HG03354 (cell line): Measurements from ENCODE around the gene CEACAM16.

Source experiments
- ATAC-seq: cut with Tn5 transposase; IDR thresholded peaks from one replicate; pipeline ENCODE4 v1.9.1; 2021; ENCODE audit warnings: mild to moderate bottlenecking; ENCODE audit not compliant: unreplicated experiment, poor library complexity, severe bottlenecking

CEACAM16 gene

GRCh38 chr19:44756089-44756562 is 57.2 kb downstream of the CEACAM16 start:
- ATAC-seq, result no peak

GRCh38 chr19:44757057-44757734 is 58.2 kb downstream of the CEACAM16 start:
- no peak for ATAC-seq

DNA sequence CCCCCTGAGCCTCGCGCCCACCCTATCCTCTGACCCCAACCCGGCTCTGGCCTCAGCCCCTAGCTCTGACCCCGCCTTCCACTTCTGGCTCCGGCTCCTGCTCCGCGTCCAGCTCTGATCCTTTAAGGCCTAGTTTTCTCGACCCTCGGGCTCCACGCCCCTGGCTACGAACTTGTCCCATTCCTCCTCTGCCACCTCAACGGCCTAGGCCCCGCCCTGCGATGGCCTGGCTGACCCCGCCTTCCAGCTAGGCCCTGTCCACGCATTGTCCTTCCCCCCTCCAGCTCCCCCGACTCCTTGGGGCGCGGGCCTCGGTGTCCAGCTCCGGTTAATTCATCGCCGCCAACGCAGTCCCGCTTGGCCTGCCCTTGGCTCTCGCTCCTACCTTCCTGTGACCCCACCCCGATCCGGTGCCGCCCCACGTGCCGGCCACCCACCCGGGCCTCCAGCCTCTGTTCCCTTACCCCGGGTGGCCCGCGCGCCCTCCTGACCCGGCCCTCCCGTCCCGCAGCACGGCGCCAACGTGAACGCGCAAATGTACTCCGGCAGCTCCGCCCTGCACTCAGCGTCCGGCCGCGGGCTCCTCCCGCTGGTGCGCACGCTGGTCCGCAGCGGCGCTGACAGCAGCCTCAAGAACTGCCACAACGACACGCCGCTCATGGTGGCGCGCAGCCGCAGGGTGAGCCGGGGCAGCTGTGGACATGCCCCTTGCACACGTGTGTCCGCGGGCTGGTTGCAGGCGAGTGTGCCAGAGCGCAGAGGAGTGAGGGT is 59.0 kb downstream of the CEACAM16 start:
- no peak for ATAC-seq

GRCh38 chr19:44758596-44758995 is 59.6 kb downstream of the CEACAM16 start:
- ATAC-seq, result no peak

DNA sequence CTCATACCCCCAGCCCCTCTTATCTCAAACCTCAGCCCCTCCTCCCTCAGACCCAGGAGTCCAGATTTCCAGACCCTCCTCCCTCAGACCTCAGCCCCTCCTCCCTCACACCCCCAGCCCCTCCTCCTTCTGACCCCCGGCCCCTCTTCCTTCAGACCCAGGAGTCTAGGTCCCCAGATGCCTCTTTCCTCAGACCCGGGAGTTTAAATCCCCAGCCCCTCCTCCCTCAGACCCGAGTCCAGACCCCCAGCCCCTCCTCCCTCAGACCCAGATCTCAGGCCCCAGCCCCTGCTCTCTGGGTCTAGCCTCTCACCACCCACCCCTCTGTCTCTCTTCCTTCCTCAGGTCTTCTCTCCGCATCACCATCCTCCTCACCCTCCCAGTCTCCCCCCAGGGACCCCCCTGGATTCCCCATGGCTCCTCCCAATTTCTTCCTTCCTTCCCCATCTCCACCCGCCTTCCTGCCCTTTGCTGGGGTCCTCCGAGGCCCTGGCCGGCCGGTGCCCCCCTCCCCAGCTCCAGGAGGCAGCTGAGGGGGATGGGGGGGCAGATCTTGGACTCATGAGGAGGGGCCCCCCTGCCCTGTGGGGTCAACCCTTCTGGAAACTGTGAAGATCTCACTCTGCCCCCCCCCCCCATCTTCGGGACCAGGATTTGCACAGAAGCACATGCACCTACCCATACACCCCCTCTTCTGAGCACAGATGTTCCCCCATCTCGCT is 60.3 kb downstream of the CEACAM16 start:
- no peak for ATAC-seq
